Measurements from ENCODE around the gene GPM6B.

Gene GPM6B

DNA sequence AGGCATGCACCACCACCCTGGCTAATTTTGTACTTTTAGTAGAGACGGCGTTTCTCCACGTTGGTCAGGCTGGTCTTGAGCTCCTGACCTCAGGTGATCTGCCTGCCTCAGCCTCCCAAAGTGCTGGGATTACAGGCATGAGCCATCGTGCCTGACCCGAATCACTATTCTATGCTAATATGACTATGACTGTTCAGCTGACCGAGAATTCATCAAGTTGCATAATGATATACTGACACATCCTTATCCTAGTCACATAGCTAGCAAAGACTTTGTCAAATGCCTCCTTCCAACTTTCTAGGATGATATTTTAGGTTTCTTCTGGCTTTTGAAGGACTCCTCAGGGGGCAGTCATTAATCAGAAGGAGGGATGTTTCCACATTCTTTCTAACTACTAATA is 4.8 kb upstream of the GPM6B start:
- DNase-seq, result no peak

DNA sequence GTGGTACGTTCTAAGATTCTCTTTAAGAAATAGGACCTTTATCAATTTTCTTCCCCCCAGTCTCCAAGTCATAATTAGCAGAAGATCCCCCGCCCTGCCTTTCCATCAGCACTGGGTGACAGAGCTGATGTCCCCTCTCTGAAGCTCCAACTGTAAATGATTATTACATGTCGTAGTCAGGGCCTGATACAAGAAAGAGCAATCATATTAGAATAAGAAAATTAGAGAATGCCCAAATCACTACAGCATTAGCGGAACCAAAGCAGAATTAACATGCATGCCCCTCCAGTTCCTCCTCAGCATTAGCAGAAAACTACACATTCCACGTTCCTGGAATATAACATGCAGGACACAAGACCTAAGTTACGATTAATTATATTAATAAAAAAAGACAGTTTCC is 717 bp downstream of the GPM6B start:
- DNase-seq, result no peak

DNA sequence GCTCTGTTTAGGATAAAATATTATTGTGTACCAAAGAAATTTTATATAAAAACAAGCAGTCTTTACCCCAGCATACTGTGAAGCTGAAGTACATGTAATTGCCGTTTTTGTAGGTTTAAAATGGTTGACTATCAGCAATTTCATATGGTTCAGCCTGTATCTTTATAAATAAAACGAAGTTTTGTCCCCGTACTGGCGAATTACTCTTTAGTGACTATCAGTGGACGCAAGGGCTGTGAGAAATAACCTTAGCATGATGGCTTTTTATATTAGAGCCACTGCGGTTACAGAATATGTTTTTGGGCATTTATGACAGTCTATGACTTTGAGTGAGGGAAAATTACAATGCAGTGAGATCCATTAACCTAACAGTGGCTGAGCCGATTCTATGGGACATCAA is 1.2 kb downstream of the GPM6B start:
- DNase-seq, result no peak

DNA sequence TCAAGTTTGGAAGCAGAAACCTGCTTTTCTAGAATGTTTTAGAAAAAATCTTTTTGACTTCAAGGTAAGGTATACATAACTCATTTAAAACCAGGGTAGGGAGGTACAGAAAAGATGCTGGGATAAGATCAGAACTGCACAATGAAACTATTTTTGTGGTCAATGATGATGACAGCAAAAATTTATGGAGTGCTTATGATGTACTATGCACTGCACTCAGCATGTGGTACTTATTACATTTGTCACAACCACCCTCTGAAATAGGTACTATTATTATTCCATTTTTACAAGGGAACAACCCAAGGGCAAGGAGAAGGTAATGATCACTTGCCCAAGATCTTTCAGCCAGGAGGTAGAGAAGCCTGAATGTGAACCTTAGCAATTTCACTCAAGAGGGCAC is 8.0 kb downstream of the GPM6B start:
- no peak for DNase-seq

DNA sequence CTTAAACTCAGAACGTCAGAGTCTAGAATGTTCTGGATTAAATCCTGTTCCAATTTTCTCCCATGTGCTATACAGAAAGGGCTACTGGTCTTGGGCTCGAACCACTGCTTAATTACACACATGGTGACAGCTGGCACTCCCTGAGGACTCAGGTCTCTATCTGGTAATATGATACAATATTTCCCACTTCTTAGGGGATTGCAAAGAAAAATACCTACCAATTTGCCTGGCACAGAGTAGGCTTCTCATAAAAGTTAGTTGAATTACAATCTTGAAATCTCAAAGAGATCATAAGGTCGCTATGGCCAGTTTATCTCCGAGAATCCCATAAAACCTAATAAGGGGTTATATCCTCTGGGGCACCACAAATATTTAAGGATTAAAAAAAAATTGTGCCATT is 8.6 kb downstream of the GPM6B start:
- no peak for DNase-seq

DNA sequence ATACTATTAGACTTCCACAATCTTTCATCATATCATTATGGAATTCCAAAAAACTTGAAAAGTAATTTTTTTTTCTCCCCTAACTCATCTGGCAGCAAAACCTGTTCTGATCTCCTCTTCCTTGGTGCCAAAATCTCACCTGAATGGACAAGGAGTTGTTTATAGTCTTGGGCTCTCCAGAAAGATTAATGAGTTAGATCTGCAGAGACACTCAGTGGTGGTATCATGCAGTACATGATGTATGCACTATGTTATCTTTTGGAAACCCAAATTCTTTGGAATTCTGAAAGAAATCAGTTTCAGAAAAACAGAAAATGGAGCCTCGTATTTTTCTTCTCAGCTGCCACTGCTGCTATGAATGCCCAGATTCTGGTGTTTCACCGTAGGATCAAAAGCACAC is 11.7 kb downstream of the GPM6B start:
- DNase-seq, result no peak

DNA sequence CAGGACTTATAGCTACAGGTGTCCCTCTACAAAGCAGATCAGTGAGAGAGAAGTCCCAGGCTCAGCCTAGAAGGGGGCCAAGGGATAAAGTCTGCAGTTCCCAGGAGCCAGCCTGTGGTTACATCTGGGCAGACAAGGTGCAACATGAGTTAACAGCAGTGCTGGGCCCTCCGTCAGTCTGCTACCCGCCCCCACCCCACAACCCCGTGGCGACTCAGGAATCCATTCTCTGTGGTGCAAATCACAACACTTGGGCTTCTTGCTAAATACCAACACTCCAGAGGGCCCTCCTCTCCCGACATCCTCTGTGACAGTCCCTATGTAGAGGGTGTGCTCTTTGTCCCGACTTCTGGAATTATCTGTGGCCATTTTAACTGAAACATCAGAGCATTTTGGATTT is 13.8 kb downstream of the GPM6B start:
- DNase-seq, result no peak

DNA sequence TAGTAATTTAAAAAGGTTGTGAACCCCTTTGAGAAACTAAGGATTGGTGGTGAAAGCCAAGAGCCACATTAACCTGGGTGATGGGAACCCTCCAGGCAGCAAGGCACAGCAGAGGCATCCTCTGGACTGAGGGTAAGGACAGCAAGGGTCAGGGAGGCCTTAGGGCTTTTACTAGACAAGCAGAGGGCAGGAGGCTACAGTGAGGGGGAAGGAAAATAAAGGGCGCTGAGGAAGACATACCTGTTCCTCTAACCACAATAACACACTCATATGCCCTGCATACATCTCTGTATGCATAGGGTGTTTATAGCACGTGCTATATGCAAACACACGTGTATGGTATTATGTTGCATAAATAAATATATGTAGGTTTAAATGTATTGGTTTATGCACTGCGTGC is 18.7 kb downstream of the GPM6B start:
- DNase-seq, result no peak

DNA sequence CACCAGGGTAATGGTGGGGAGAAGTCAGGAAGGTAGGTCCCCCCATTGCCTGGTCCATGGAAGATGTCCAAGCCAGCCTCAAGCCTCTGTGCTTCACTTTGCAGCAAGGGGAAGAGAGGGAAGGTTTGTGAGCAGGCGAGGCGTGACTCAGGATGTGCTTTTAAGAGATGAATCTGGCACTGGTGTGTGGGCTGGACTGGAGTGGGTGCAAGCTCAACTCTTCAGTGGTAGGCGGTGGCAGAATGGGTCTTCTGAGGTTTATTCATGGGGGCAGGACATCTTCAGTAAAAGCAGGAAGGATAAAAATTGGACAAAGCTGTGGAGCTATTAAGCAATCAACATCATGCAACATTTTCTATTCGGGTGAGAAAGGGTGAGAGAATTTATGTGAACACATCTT is 19.4 kb downstream of the GPM6B start:
- no peak for DNase-seq

DNA sequence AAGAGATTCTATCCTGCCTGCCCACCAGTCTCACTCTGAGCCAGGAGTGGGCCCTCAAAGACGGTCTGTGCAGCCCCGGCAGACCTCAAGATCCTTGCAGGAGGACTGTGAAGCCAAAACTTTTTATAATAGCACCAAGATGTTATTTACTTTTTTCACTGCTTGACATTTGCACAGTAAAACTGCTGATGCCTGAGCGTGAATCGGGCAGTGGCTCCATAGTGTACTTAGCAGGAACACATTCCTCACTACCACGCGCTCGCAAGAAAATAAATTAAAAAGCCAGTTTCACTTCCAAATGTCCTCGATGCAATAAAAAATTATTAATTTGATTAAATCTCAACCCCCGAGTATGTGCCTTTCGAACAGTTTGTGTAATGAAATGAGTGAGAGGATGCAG is 22.5 kb downstream of the GPM6B start:
- no peak for DNase-seq

DNA sequence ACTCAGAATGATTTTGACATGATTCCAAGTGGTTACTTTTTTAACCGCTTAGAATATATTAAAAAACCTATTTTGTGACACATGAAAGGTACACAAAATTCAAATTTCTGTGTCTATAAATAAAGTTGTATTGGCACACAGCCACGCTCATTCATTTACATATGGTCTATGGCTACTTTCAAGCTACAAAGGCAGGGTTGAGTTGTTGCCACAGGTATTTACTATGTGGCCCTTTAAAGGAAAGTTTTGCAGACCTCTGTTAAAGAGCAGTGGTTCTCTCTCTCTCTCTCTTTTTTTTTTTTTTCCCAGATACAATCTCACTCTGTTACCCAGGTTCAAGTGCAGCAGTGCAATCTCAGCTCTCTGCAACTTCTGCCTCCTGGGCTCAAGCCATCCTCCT is 23.0 kb downstream of the GPM6B start:
- no peak for DNase-seq

DNA sequence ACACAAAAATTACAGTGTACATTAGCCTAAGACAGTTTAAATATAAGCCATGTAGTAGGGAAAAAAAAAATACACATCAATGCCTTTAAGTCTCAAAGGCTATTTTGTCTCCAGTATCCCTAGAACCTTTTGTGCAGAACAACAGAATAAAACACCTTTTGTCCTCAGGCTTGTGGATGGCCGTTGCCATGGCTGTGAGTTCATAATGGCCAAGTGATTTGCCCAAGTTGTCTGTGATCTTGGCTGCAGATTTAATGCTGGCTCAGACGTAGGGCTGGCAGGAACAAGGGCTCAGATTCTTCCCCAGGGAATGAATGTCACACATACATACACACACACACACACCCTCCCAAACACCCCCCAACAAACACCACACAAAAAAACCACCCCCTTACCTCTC is 25.3 kb downstream of the GPM6B start:
- no peak for DNase-seq

DNA sequence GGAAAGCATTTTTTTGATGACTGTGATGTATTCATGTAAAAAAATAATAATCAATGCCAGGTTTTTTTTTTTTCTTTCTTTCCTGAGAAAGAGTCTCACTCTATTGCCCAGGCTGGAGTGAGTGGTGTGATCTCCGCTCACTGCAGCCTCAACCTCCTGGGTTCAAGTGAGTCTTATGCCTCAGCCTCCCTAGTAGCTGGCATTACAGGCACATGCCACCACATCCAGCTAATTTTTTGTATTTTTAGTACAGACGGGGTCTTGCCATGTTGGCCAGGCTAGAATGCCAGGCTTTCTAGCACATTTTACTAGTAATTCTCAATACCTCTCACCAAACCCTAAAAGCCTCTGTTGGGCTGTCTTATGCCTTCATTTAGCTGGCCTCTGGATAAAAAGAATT is 25.7 kb downstream of the GPM6B start:
- DNase-seq, result no peak

DNA sequence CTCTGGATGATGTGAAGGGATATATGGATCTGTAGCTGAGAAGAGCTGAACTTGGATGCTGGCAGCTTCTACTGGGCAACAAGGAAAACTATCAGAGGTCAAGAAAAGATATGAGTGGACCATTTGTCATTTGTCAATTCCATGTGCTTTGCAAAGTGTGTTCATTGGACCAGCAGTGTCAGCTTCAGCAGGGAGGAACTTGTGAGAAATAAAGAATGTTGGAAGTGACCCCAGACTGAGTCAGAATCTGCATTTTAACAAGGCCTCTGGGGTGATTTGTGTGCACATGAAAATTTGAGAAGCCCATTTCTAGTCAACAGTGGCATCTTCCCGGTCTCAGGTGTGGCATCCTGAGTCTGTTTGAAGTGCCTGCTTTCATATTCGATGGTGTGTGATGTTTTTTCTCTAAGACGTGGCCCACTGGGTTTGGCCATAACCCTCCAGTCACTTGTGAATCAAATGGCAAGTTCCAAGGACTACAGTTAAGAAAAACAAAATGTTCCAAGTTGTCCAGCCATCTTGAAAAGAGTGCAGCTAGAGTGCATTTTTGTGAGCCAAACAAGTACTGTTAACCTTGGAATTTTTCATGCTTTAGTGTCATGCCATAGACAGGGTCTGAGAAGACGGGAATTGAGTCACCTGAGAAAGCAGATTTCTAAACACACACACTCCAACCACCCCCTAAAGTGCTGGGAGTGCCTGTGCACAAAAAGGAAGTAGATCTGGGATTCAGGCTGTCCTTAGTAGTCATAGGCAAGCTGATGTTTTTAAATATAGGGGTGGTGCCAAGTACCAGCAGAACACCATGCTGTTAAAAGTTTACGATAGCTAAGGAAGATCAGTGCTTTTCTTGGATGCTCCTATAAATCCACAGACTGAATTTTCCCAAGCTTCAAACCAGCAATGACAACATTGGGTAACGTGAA is 26.4 kb downstream of the GPM6B start:
- DNase-seq, result no peak

DNA sequence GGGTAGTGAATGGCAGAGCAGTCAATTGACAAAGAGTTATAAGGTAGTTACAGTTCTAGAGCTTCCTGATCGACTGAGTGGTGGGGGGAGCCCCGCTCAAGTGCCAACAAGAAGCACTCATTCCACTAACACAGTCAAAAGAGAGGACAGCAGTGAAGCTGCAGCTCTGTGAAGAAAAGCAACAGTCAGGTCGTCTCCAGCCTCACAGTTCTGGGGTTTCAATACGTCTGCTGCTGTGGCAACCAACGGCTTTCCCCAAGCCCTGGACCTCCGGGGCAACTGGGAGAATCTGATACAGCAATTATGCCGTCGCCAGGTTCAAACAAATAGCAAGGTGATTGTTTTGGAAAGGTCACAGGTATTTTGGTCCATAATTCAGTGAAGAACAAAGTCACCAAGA is 30.8 kb downstream of the GPM6B start:
- DNase-seq, result no peak

DNA sequence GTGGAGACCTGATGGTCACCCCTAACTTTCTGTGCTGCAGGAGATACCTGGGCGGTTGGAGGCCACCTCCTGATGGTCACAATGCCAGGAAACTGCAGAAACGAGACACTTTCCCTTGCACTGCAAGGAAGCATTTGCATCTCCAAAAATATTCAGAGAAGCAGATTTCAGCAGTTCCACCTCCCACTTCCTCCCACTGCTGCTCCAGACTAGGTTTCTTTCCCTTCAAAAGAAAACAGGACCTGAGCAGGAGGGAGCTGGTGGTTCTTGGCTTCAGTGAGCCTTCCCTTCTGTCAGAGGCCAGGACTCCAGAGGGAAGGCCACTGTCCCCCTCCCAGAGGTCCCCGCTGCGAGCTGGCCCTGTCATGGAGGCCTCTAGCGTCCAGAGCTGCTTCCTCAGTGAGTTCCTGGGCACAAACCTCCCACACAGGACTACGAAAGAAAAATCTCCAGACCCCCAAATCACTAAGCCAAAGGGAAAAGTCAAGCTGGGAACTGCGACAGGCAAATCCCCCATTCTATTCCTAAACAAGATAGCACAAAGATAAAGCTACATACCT is 35.9 kb downstream of the GPM6B start:
- DNase-seq, result no peak

DNA sequence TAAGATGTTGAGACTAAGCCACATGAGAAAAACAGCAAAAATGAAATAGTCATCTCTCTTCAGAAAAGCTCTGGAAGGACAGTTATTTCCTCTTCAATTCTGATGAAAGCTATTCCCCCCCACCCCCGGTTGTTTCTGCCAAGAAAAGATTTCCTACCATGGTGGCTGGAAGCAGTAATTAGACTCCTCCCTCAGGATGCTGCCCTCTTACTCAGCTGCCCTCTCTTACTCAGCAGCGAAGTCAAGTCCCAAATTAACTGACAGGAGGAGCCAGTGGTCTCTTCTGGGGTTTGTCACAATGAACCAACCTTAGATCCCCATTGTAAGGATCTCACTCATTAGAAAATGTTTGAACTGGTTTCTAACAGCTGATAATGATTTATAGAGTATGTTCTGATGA is 38.0 kb downstream of the GPM6B start:
- DNase-seq, result no peak

DNA sequence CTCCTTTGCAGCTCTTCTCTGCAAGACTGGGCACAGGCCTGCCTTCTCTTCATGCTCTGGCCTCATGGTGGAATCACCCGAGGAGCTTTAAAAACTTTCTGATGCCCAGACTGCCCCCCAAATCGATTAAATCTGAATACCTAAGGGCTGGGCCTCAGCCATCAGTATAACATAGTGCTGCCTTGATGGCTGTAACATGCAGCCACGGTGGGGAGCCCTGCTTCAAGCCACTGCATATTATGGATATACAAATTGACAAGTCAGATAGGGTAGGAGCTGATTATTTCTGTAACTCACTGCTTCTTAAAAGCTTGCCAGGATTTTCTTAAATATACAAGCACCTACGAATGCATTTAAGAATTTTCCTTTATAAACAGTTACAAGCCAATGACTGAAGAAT is 40.5 kb downstream of the GPM6B start:
- DNase-seq, result no peak

DNA sequence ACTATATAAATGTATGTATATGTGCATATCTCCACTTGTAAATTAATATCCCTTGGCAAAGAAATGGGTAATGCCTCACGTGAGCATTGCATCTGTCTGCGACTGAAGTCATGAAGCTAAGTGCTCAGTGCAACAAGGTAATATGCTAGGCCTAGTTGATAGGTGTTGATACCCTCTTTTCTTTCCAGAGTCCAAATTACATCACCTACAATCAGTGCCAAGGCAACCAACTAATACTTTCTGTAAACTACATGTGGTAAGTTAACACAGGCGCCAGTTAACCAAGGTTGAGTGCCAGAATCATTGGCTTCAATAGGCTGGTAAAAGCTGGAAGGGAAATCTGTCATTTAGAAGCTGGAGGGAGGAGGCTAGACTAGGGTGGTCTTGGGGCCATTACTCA is 41.1 kb downstream of the GPM6B start:
- no peak for DNase-seq

DNA sequence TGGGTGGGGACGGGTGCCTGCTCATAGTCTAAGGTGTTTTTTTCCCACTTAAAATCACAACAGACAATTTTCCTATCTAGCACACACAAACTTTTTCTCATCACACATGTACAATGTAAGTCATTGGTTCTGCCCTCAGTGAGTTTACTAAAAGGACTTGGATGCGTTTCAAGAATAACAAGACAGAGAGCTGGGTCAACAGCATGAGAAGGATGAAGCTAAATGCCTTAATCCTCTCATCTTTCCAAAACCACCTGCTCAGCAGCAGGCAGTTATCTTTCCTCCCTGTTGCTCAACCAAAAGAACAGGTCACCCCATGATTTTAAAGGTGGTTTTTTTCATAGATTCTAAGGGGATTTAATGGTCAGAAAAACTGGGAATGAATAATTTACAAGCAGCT is 42.2 kb downstream of the GPM6B start:
- DNase-seq, result no peak

DNA sequence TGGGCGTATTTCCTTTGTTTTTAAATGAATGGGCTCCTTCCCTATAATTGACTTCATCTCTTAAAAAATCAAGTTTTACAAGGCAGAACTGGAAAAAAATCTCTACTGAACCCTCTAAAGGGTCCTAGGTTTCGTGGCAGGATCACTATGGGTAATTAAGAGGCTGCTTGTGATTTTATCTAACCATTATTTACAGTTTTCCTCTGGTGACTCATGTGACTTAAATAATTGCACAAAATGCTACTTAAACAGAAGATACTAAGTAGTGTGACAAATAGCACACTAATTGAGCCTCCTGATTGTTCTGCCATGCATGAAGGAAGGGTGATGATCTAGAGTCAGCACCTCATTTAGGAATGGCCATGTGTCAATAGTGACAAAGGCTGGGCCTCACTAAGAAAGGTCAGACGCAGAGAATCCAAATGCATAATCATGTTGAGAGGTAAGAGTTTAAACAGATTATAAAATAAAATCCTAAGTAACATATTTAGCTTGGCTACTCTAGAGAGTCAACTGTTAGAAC is 46.8 kb downstream of the GPM6B start:
- DNase-seq, result no peak

DNA sequence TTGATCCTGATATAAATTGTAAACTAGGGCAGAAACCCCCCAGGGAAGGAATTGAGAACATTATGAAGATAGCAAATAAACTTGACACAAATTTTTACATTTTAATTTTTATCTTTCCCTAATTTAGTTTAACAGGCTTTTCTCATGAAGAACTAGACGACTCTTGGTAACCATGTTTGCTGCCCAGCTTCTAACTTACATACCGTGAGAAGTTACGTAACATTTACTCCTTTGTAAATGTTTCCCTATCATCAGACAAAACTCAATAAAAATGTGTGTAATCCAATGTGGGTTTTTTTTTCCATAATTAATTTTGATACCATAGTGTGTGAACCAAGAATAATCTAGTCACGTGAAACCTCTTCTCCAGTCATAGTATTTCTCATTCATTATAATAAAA is 48.0 kb downstream of the GPM6B start:
- DNase-seq, result no peak

DNA sequence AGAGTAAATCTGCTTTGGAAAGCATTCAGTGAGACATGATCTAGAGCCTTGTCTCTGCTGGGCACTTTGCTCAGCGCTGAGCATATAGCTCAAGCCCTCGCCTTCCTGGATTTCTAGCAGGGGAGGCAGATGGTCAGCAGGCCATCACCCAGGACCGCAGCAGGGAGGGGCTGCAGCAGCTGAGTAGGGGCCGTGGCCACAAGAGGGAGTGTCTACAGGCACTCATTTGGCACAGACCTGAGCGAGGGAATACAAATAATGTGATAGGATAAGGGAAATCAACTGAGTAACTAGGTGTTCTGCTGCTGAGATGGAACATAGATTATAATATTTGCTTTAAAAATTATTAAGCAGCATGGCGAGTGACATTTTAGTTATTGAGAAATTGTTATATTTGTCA is 52.1 kb downstream of the GPM6B start:
- DNase-seq, result no peak

DNA sequence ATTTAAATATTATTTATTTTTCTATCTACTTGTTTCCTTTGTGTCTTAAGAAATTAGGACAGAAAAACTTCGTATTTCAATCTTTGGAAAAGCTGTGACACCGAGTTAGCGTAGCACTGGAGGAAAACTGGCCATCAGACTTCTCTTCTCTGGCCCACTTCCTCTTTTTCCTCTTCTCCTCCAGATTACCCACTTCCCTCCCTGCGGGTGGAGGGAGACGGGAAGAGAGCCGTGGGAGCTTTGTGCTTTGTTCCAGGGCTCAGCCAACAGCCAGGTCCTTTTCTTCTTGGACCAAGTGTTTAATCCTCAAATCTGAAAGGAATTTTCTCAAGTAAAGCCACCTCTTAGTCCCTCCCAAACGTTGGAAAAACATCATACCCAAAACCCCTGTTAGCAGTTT is 52.6 kb downstream of the GPM6B start:
- no peak for DNase-seq

DNA sequence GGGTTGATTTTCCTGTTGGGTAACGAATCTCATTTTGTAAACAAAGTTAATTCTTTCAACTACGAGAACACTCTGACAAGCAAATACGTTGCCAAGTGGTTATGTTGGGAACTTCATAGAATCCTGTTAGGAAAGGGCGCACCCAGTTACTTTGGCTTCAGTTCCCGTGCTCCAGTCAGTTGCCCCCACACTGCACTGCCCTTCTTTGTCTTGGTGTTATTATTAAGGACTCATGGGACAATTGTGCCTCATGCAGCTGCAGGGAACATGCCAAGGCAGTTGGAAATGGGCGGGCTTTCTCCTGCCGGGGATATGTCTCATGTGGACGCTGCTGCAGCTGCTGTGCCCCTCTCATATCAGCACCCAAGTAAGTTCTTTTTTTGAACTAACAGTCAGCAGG is 53.4 kb downstream of the GPM6B start:
- DNase-seq, result no peak

Data from CD4-positive, alpha-beta T cell treated with Interferon gamma for 1 hour (primary cell).